Type B pancreatic cell (in vitro differentiated cells): ENCODE data around the gene KLHL21. TPM values are rescaled to one million over a fixed set of nuclear protein-coding genes. Genes with fewer than 3 reads are reported as not detected.

Experiments
- DNase-seq: peaks from one replicate; pipeline ENCODE4 v3.0.0; 2021; ENCODE audit warnings: mixed read lengths; ENCODE audit not compliant: unreplicated experiment; ENCODE audit errors: extremely low spot score
- H3K27ac Mint-ChIP-seq: 2 replicates; pipeline ENCODE4 v1.8.0; 2021; ENCODE audit warnings: mild to moderate bottlenecking, mixed read lengths
- H3K27me3 Mint-ChIP-seq: 2 replicates; pipeline ENCODE4 v1.8.0; 2021; ENCODE audit warnings: mixed read lengths
- H3K36me3 Mint-ChIP-seq: 2 replicates; pipeline ENCODE4 v1.8.0; 2021; ENCODE audit warnings: mixed read lengths
- H3K4me1 Mint-ChIP-seq: one replicate; pipeline ENCODE4 v1.8.0; 2021; ENCODE audit warnings: mixed read lengths; ENCODE audit not compliant: unreplicated experiment
- H3K4me3 Mint-ChIP-seq: 2 replicates; pipeline ENCODE4 v1.8.0; 2021; ENCODE audit warnings: mild to moderate bottlenecking, mixed read lengths
- H3K9me3 Mint-ChIP-seq: 2 replicates; pipeline ENCODE4 v1.8.0; 2021; ENCODE audit warnings: mixed read lengths
- CTCF ChIP-seq: fragments of 200-600 bp; sonication (generic); conservative IDR thresholded peaks from 2 replicates; pipeline ENCODE4 v1.5.0; 2021; ENCODE audit warnings: antibody characterized with exemption, mild to moderate bottlenecking
- total RNA-seq: library from RNA; stranded (reverse); gene quantifications from 2 replicates; pipeline ENCODE4 v1.2.1, GENCODE V29; 2021; ENCODE audit warnings: low replicate concordance

The KLHL21 gene
- total RNA-seq, 1 donor from 2014 or later = 15.1 TPM

- TF ChIP-seq CTCF = peak; percentile 27
- no peaks in the 10 kb centered on the region for H3K27me3 Mint-ChIP-seq
- no peaks in the 10 kb centered on the region for H3K9me3 Mint-ChIP-seq
- H3K27ac Mint-ChIP-seq = peak overlapping the region; percentile 97
- H3K4me1 Mint-ChIP-seq = peaks cover 27% of the 10 kb centered on the region
- peak overlapping the region; percentile 97 for H3K4me3 Mint-ChIP-seq
- no peaks in the 10 kb centered on the region for H3K36me3 Mint-ChIP-seq
- no peak for DNase-seq
Observed at GRCh38 chr1:6580593-6581409, 21.9 kb downstream of the KLHL21 start.

- no peak for DNase-seq
- TF ChIP-seq CTCF = no peak
- Mint-ChIP-seq H3K36me3 (no peaks in the 10 kb centered on the region), H3K27me3 (no peaks in the 10 kb centered on the region), H3K4me1 (peaks cover 27% of the 10 kb centered on the region), H3K27ac (peak overlapping the region; percentile 97), H3K4me3 (peak overlapping the region; percentile 97), H3K9me3 (no peaks in the 10 kb centered on the region)
Observed at GRCh38 chr1:6580119-6580592, 22.5 kb downstream of the KLHL21 start.

GRCh38 chr1:6579374-6580118 is 23.1 kb downstream of the KLHL21 start, which contains the start of gene ZBTB48:
TSS of gene ZBTB48 (plus strand) at chr1:6579994. CDS start at chr1:6580610, 616 bp downstream.
- peak within 1 kb of the TSS; percentile 97 for H3K4me3 Mint-ChIP-seq
- H3K27ac Mint-ChIP-seq = peak within 1 kb of the TSS; percentile 97
- H3K4me1 Mint-ChIP-seq = peaks cover 27% of the 10 kb centered on the region
- no peaks in the 10 kb centered on the region for H3K27me3 Mint-ChIP-seq
- DNase-seq = peak; percentile 99
- H3K9me3 Mint-ChIP-seq = no peaks in the 10 kb centered on the region
- no peak for TF ChIP-seq CTCF
- no peaks in the 10 kb centered on the region for H3K36me3 Mint-ChIP-seq

- H3K4me3 Mint-ChIP-seq = peak overlapping the region; percentile 97
- no peak for DNase-seq
Observed at GRCh38 chr1:6578624-6579373, 23.9 kb downstream of the KLHL21 start.

More at GRCh38 chr1:6578624-6579373, 23.9 kb downstream of the KLHL21 start:
- Mint-ChIP-seq H3K27ac (peak overlapping the region; percentile 97), H3K4me1 (peaks cover 27% of the 10 kb centered on the region), H3K27me3 (no peaks in the 10 kb centered on the region), H3K9me3 (no peaks in the 10 kb centered on the region), H3K36me3 (no peaks in the 10 kb centered on the region)
- TF ChIP-seq CTCF = no peak
